Heart left ventricle (tissue), 16 donors: ENCODE results near the gene CFB. TPM values are rescaled to one million over a fixed set of nuclear protein-coding genes. Genes with fewer than 3 reads are reported as not detected.

Experiments
- ATAC-seq, 4 donors: fragments of 200-7000 bp; cut with Tn5 transposase; one replicate each; pipeline ENCODE4 v1.9.1; 2020 to 2022; ENCODE audit warnings: moderate library complexity in 4 of 4, mild to moderate bottlenecking in 3 of 4, moderate number of reproducible peaks in 1 of 4
- DNase-seq, 5 donors: peaks; one replicate each; pipeline ENCODE4 v3.0.0-alpha.2; 2020
- H3K27ac ChIP-seq, 12 donors: fragments of 200-600 bp; sonication (generic) in 4 of 12; one replicate each; pipeline versions ENCODE4 v1.5.0 to v1.8.0; 2016 to 2022; ENCODE audit warnings: mild to moderate bottlenecking in 2 of 12
- H3K27me3 ChIP-seq, 9 donors: fragments of 200-600 bp; sonication (generic) in 2 of 9; one replicate each; pipeline versions ENCODE4 v1.5.1 to v1.8.0; 2016 to 2022; ENCODE audit warnings: mild to moderate bottlenecking in 3 of 9
- H3K36me3 ChIP-seq, 9 donors: fragments of 200-600 bp; sonication (generic) in 2 of 9; one replicate each; pipeline versions ENCODE4 v1.5.0 to v1.8.0; 2018 to 2022; ENCODE audit warnings: mild to moderate bottlenecking in 2 of 9
- H3K4me1 ChIP-seq, 12 donors: fragments of 200-600 bp; sonication (generic) in 4 of 12; one replicate each; pipeline versions ENCODE4 v1.5.0 to v1.8.0; 2016 to 2022; ENCODE audit warnings: mild to moderate bottlenecking in 3 of 12
- H3K4me3 ChIP-seq, 12 donors: fragments of 200-600 bp; sonication (generic) in 4 of 12; one replicate each; pipeline versions ENCODE4 v1.5.0 to v1.8.0; 2017 to 2022; ENCODE audit warnings: mild to moderate bottlenecking in 9 of 12, moderate library complexity in 4 of 12
- H3K9me3 ChIP-seq, 12 donors: fragments of 200-600 bp; sonication (generic) in 4 of 12; one replicate each; pipeline versions ENCODE4 v1.5.0 to v1.8.0; 2016 to 2022; ENCODE audit warnings: mild to moderate bottlenecking in 1 of 12
- POLR2A ChIP-seq, 2 donors: fragments of 450-650 bp; IDR thresholded peaks; one replicate each; pipeline ENCODE4 v1.6.1; 2017; ENCODE audit warnings: antibody characterized with exemption in 2 of 2, mild to moderate bottlenecking in 2 of 2, moderate library complexity in 2 of 2
- WGBS, 4 donors: extraction: QIAGEN DNeasy Blood & Tissue Kit in 2 of 4; methylation state at CpG; one replicate each; pipeline versions ENCODE4 v1.1.5 to v1.1.7; 2013 to 2018; 5-methylcytosine and 5-hydroxymethylcytosine counted together
- intact Hi-C, 10 donors: fragments of 100-400 bp; cut with DNase I; formaldehyde crosslinking; loops; one replicate each; pipeline versions ENCODE4 v1.11.1 to v1.14.2; 2022
- polyA plus RNA-seq, 2 donors: library from polyadenylated mRNA; stranded (reverse); fragments of 200-250 nt; gene quantifications; one replicate each; pipeline ENCODE4 v1.2.3, GENCODE V29; 2013
- total RNA-seq, 9 donors: library from RNA; depleted of rRNA in 2 of 9; stranded (reverse); fragments of >200 nt in 2 of 9; fragmentation: NEBNext Ultra II Directional in 3 of 9; extraction: Animal tissue kit (Norgen Biotek cat#: 25700) in 3 of 9; gene quantifications; one replicate each; pipeline versions ENCODE4 v1.1.0 to v1.2.4, GENCODE V29; 2016 to 2023
- TF ChIP-seq, protein P1 (sequence below), 12 donors: fragments of 200-600 bp; sonication (generic) in 4 of 12; IDR thresholded peaks; one replicate each; pipeline versions ENCODE4 v1.5.0 to v1.8.0; 2018 to 2022; ENCODE audit warnings: antibody characterized with exemption in 12 of 12, mild to moderate bottlenecking in 5 of 12
- donor health status: ischemic (EF 13 %, LVEDD 7.1; RV severe dilation, severe dysfunction).
- donor health status: healthy with polysubstance abuse.
- donor health status: DM: no; HTN: yes; CAD: no.
- donor health status: DM: no; HTN: no; CAD: no.
- donor health status: ischemic (EF 25% LVEDD 6.9; RV normal size, moderate dysfunction).
- donor health status: ischemic (EF 25% LVEDD 5.7; RV mildly dilated, moderate dysfunction).
- donor health status: healthy.
- donor health status: DM: yes; HTN: yes; CAD: no.
- donor health status: ischemic (EF 35%, LVEDD 5.7; RV mildly dilated, moderate dysfunction).
- donor health status: nonischemic (EF 11% LVEDD 7.7; RV severe dilation, severe dysfunction).
- donor health status: DM: yes; HTN: yes; CAD: no.
- donor health status: PGD.
- donor health status: ischemic (EF 29% LVEDD 5.4; RV normal size, mild dysfunction).
- donor health status: nonischemic (EF 23%, LVEDD 6.1; RV moderate dilation, normal function).

The CFB gene
- total and polyA plus RNA-seq, 11 donors = 3.0 to 151 (median 5.3) TPM

DNA sequence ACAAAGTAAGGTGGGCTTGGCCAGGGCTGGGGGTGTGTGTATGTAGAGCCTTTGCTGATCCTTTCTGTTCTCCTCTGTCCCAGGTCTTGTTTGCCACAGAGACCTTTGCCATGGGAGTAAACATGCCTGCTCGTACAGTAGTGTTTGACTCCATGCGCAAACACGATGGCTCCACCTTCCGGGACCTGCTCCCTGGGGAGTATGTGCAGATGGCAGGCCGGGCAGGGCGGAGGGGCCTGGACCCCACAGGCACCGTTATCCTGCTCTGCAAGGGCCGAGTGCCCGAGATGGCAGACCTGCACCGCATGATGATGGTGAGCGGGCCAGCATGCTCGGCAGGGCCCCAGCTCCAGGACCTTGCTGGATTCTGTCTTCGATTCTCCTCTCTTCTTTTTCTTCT is 19.8 kb downstream of the CFB start:
- Histone ChIP-seq H3K27ac (no peak overlapping the region), H3K9me3 (no peaks in the 10 kb centered on the region), H3K4me3 (no peak overlapping the region), H3K27me3 (no peaks in the 10 kb centered on the region), H3K36me3 (peaks cover 0 to 98% (median 95%) of the 10 kb centered on the region in 9 donors), H3K4me1 (peaks cover 0 to 6% (median 3%) of the 10 kb centered on the region in 12 donors)
- WGBS, 4 donors = 88 to 91% (median 90%) methylated on average over 13 of the region's 13 CpGs
- DNase-seq (no peak), ATAC-seq (no peak)
- intact Hi-C loops = no loop called here
- TF ChIP-seq, protein P1, sequence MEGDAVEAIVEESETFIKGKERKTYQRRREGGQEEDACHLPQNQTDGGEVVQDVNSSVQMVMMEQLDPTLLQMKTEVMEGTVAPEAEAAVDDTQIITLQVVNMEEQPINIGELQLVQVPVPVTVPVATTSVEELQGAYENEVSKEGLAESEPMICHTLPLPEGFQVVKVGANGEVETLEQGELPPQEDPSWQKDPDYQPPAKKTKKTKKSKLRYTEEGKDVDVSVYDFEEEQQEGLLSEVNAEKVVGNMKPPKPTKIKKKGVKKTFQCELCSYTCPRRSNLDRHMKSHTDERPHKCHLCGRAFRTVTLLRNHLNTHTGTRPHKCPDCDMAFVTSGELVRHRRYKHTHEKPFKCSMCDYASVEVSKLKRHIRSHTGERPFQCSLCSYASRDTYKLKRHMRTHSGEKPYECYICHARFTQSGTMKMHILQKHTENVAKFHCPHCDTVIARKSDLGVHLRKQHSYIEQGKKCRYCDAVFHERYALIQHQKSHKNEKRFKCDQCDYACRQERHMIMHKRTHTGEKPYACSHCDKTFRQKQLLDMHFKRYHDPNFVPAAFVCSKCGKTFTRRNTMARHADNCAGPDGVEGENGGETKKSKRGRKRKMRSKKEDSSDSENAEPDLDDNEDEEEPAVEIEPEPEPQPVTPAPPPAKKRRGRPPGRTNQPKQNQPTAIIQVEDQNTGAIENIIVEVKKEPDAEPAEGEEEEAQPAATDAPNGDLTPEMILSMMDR (IDR thresholded peaks at IDR 0.05) = no peak

DNA sequence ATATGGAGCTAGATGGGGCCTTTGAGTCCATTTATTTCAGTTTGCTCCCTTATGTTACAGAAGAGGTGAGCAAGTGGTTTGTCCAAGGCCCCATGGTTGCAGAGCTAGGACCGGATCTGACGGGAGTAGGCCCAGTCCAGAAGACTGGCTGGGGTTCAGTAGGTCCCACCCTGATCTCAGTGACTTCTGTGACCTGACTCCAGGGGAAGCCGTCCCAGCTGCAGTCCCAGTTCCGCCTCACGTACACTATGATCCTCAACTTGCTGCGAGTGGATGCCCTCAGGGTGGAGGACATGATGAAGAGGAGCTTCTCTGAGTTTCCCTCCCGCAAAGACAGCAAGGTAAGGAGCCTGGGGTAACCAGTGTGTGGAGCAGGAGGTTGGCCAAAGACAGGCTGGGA is 20.6 kb downstream of the CFB start:
- DNase-seq = no peak
- TF ChIP-seq POLR2A (IDR thresholded peaks at IDR 0.05) = no peak
- TF ChIP-seq, protein P1 (IDR thresholded peaks at IDR 0.05) = no peak
- ATAC-seq = no peak
- Histone ChIP-seq H3K27ac (no peak overlapping the region), H3K4me1 (peaks cover 0 to 14% (median 10%) of the 10 kb centered on the region in 12 donors), H3K9me3 (no peaks in the 10 kb centered on the region), H3K36me3 (peaks cover 0 to 92% (median 87%) of the 10 kb centered on the region in 9 donors), H3K27me3 (no peaks in the 10 kb centered on the region), H3K4me3 (no peak overlapping the region)
- intact Hi-C loops = no loop called here
- WGBS, 4 donors = 87 to 97% (median 91%) methylated on average over 6 to 7 of the region's 7 CpGs

DNA sequence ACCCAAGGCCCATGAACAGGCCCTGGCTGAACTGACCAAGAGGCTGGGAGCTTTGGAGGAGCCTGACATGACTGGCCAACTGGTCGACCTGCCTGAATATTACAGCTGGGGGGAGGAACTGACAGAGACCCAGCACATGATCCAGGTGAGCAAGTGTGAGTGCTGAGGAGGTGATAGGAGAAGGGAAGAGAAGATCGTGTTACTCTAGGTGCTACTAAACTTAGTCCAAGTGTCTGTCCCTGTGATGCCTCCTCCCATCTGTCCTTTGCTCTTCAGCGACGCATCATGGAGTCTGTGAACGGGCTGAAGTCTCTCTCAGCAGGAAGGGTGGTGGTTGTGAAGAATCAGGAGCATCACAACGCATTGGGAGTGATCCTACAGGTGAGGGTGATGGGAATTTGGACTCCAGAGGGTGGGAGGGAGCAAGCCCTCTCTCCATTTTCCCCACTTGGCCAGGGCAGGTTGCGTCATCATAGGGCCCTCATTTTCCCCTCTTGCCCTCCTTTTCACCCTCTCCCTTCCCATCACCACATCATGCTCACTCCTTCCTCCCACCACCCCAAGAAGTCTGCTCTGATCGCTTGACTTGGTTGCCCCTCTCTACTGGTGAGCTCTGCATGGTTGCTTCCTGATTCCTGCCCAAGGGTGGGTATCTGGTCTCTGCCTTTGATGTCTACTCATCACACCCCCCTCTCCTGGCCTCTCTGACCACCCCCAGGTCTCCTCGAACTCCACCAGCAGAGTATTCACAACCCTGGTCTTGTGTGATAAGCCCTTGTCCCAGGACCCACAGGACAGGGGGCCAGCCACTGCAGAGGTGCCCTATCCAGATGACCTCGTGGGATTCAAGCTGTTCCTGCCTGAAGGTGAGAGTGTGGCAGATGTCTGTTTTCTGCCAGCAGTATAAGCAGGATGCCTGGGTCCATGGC is 21.4 kb downstream of the CFB start:
- WGBS, 4 donors = 84 to 86% (median 85%) methylated on average over 10 of the region's 10 CpGs
- H3K9me3 ChIP-seq = no peaks in the 10 kb centered on the region
- H3K4me3 ChIP-seq = no peak overlapping the region
- intact Hi-C loops = no loop called here
- H3K27me3 ChIP-seq = no peaks in the 10 kb centered on the region
- DNase-seq (no peak), ATAC-seq (no peak)
- peaks cover 0 to 85% (median 79%) of the 10 kb centered on the region in 9 donors for H3K36me3 ChIP-seq
- TF ChIP-seq, protein P1 (IDR thresholded peaks at IDR 0.05) = no peak
- TF ChIP-seq POLR2A (IDR thresholded peaks at IDR 0.05) = no peak
- no peak overlapping the region for H3K27ac ChIP-seq
- H3K4me1 ChIP-seq = peaks cover 0 to 16% (median 12%) of the 10 kb centered on the region in 12 donors

DNA sequence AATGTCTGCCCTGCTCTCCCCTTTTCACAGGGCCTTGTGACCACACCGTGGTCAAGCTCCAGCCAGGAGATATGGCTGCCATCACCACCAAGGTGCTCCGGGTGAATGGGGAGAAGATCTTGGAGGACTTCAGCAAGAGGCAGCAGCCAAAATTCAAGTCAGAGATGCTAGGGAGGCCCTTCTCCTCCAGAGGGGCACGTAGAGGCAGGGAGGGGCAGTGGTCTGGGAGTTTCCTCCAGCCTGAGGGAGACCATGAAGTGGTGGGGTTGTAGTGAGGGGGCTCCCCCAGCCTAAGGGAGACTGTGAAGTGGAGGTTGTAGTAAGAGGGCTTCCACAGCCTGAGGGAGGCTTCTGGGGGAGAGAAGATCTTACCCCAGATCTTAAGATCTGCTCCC is 22.0 kb downstream of the CFB start:
- no peaks in the 10 kb centered on the region for H3K27me3 ChIP-seq
- peaks cover 0 to 20% (median 15%) of the 10 kb centered on the region in 12 donors for H3K4me1 ChIP-seq
- 85 to 96% (median 86%) methylated on average over 3 of the region's 3 CpGs for WGBS, 4 donors
- TF ChIP-seq POLR2A (IDR thresholded peaks at IDR 0.05) = no peak
- TF ChIP-seq, protein P1 (IDR thresholded peaks at IDR 0.05) = no peak
- H3K36me3 ChIP-seq = peaks cover 0 to 78% (median 72%) of the 10 kb centered on the region in 9 donors
- no peak for DNase-seq
- H3K27ac ChIP-seq = no peak overlapping the region
- no peak for ATAC-seq
- intact Hi-C loops = no loop called here
- no peaks in the 10 kb centered on the region for H3K9me3 ChIP-seq
- no peak overlapping the region for H3K4me3 ChIP-seq
